ENCODE results near the gene C14orf39.

Gene C14orf39

GRCh38 chr14:60396718-60397343 lies 89.0 kb downstream of the C14orf39 start:
- TF ChIP-seq, protein P1, sequence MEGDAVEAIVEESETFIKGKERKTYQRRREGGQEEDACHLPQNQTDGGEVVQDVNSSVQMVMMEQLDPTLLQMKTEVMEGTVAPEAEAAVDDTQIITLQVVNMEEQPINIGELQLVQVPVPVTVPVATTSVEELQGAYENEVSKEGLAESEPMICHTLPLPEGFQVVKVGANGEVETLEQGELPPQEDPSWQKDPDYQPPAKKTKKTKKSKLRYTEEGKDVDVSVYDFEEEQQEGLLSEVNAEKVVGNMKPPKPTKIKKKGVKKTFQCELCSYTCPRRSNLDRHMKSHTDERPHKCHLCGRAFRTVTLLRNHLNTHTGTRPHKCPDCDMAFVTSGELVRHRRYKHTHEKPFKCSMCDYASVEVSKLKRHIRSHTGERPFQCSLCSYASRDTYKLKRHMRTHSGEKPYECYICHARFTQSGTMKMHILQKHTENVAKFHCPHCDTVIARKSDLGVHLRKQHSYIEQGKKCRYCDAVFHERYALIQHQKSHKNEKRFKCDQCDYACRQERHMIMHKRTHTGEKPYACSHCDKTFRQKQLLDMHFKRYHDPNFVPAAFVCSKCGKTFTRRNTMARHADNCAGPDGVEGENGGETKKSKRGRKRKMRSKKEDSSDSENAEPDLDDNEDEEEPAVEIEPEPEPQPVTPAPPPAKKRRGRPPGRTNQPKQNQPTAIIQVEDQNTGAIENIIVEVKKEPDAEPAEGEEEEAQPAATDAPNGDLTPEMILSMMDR (IDR thresholded peaks at IDR 0.05): no peak

Measured in LNCAP (cell line).